NCI-H2081 treated with DMSO at 0.1 percent for 48 hours (cell line): ENCODE data around the gene KRTAP9-6.
"Not testable (repeated sequence)": the region's sequence is repeated elsewhere in the genome, so short reads cannot be mapped to it uniquely, and the experiment has no call there.

Source experiments
- DNase-seq: peaks from one replicate; lab custom pipeline; 2025; lab: John Stamatoyannopoulos, UW

Gene KRTAP9-6

GRCh38 chr17:41265078-41265477 is at the start of gene KRTAP9-6:
TSS of gene KRTAP9-6 (plus strand) at chr17:41265378. CDS start at chr17:41265378, 0 bp downstream.
- no peak for DNase-seq

- DNase-seq, result no peak
Measured at GRCh38 chr17:41215681-41216080, 49.5 kb upstream of the KRTAP9-6 start.

- no peak for DNase-seq
Measured at GRCh38 chr17:41223821-41224220, 41.4 kb upstream of the KRTAP9-6 start.

GRCh38 chr17:41226051-41226450 is 39.1 kb upstream of the KRTAP9-6 start:
- DNase-seq, result no peak

- DNase-seq, result not testable (repeated sequence)
Measured at GRCh38 chr17:41226598-41227095, 38.5 kb upstream of the KRTAP9-6 start, which contains the start of gene KRTAP9-2. TSS of gene KRTAP9-2 (plus strand) at chr17:41226648. CDS start at chr17:41226655, 7 bp downstream.

- DNase-seq, result no peak
Measured at GRCh38 chr17:41230094-41230493, 35.1 kb upstream of the KRTAP9-6 start.

GRCh38 chr17:41231731-41232130 is 33.4 kb upstream of the KRTAP9-6 start:
- DNase-seq, result no peak

- DNase-seq, result not testable (repeated sequence)
Measured at GRCh38 chr17:41232399-41233105, 32.6 kb upstream of the KRTAP9-6 start, which contains the start of gene KRTAP9-3. TSS of gene KRTAP9-3 (plus strand) at chr17:41232449. CDS start at chr17:41232502, 53 bp downstream.

- not testable (repeated sequence) for DNase-seq
Measured at GRCh38 chr17:41237116-41237515, 28.1 kb upstream of the KRTAP9-6 start.

- DNase-seq, result not testable (repeated sequence)
Measured at GRCh38 chr17:41237949-41238437, 27.2 kb upstream of the KRTAP9-6 start, which contains the start of gene KRTAP9-8. TSS of gene KRTAP9-8 (plus strand) at chr17:41237999. CDS start at chr17:41238052, 53 bp downstream.

- not testable (repeated sequence) for DNase-seq
Measured at GRCh38 chr17:41246995-41247787, 18.0 kb upstream of the KRTAP9-6 start.

- DNase-seq, result not testable (repeated sequence)
Measured at GRCh38 chr17:41249637-41250240, 15.4 kb upstream of the KRTAP9-6 start, which contains the start of gene KRTAP9-4. TSS of gene KRTAP9-4 (plus strand) at chr17:41249687. CDS start at chr17:41249721, 34 bp downstream.

- no peak for DNase-seq
Measured at GRCh38 chr17:41251261-41251660, 13.9 kb upstream of the KRTAP9-6 start.

- no peak for DNase-seq
Measured at GRCh38 chr17:41254861-41255260, 10.3 kb upstream of the KRTAP9-6 start.

GRCh38 chr17:41255381-41256290 is 9.5 kb upstream of the KRTAP9-6 start, which contains the start of gene KRTAP9-9:
TSS of gene KRTAP9-9 (plus strand) at chr17:41255384.
- not testable (repeated sequence) for DNase-seq

GRCh38 chr17:41256291-41256685 is 8.9 kb upstream of the KRTAP9-6 start:
- DNase-seq, result no peak

- DNase-seq, result no peak
Measured at GRCh38 chr17:41258406-41258805, 6.8 kb upstream of the KRTAP9-6 start.

GRCh38 chr17:41263212-41263611 is 2.0 kb upstream of the KRTAP9-6 start:
- no peak for DNase-seq

GRCh38 chr17:41264599-41264998 is 579 bp upstream of the KRTAP9-6 start:
- DNase-seq, result no peak

GRCh38 chr17:41267711-41268110 is 2.5 kb downstream of the KRTAP9-6 start:
- no peak for DNase-seq

- DNase-seq, result not testable (repeated sequence)
Measured at GRCh38 chr17:41271323-41271722, 6.1 kb downstream of the KRTAP9-6 start.
